Mucosa of descending colon (tissue), 3 donors: ENCODE measurements around the gene LYPLAL1. TPM values are rescaled to one million over a fixed set of nuclear protein-coding genes. Genes with fewer than 3 reads are reported as not detected.

Experiments used
- ATAC-seq: fragments of 200-7000 bp; cut with Tn5 transposase; one replicate; pipeline ENCODE4 v1.9.1; 2020; ENCODE audit warnings: mild to moderate bottlenecking, moderate library complexity
- DNase-seq, 3 donors: peaks; one replicate each; pipeline ENCODE4 v3.0.0-alpha.2; 2020
- H3K36me3 ChIP-seq: fragments of 200-600 bp; one replicate; pipeline ENCODE4 v1.8.0; 2021; ENCODE audit warnings: low read depth, mild to moderate bottlenecking
- H3K4me1 ChIP-seq: fragments of 200-600 bp; one replicate; pipeline ENCODE4 v1.8.0; 2021; ENCODE audit warnings: low read depth, mild to moderate bottlenecking
- H3K4me3 ChIP-seq: fragments of 200-600 bp; one replicate; pipeline ENCODE4 v1.8.0; 2021; ENCODE audit warnings: mild to moderate bottlenecking
- H3K9me3 ChIP-seq: fragments of 200-600 bp; one replicate; pipeline ENCODE4 v1.8.0; 2021; ENCODE audit warnings: mild to moderate bottlenecking
- CTCF ChIP-seq: fragments of 200-600 bp; IDR thresholded peaks from one replicate; pipeline ENCODE4 v1.8.0; 2022; ENCODE audit warnings: antibody characterized with exemption, mild to moderate bottlenecking
- intact Hi-C, 2 donors: fragments of 100-400 bp; cut with DNase I in 1 of 2; cut with micrococcal nuclease in 1 of 2; formaldehyde crosslinking; loops; one replicate each; pipeline versions ENCODE4 v1.11.0 to v1.11.1; 2022; cut with DNase I, micrococcal nuclease
- total RNA-seq, 3 donors: library from RNA; stranded (reverse); fragmentation: NEBNext Ultra II Directional in 2 of 3; extraction: Animal tissue kit (Norgen Biotek cat#: 25700) in 2 of 3; gene quantifications; one replicate each; pipeline versions ENCODE4 v1.2.1 to v1.2.4, GENCODE V29; 2021 to 2023
- donor health status: DM: no; HTN: no; CAD: no; lungs with moderate emphysema.
- donor health status: DM: no; HTN: no; CAD: no.
- donor health status: DM: no; HTN: yes; CAD: no.

The LYPLAL1 gene
- total RNA-seq, 3 donors from 2014 or later: 14.3 to 34.2 (median 21.9) TPM

GRCh38 chr1:219209578-219209977 lies 35.9 kb downstream of the LYPLAL1 start:
- Histone ChIP-seq H3K9me3 (no peaks in the 10 kb centered on the region), H3K4me1 (no peaks in the 10 kb centered on the region), H3K4me3 (no peak overlapping the region), H3K36me3 (no peaks in the 10 kb centered on the region)
- intact Hi-C loops: no loop called here
- TF ChIP-seq CTCF: no peak
- ATAC-seq (no peak), DNase-seq (no peak)

- intact Hi-C loops: no loop called here
- no peak for ATAC-seq
These were observed 36.4 kb downstream of the LYPLAL1 start for GRCh38 chr1:219210067-219210466.

GRCh38 chr1:219215477-219215876 lies 41.8 kb downstream of the LYPLAL1 start:
- DNase-seq: no peak
- ATAC-seq: no peak
- Histone ChIP-seq H3K4me1 (no peaks in the 10 kb centered on the region), H3K36me3 (no peaks in the 10 kb centered on the region), H3K4me3 (no peak overlapping the region), H3K9me3 (no peaks in the 10 kb centered on the region)
- TF ChIP-seq CTCF: no peak
- intact Hi-C loops: no loop called here

More at GRCh38 chr1:219210067-219210466, 36.4 kb downstream of the LYPLAL1 start:
- TF ChIP-seq CTCF: no peak
- no peaks in the 10 kb centered on the region for H3K4me1 ChIP-seq
- DNase-seq: no peak
- H3K4me3 ChIP-seq: no peak overlapping the region
- no peaks in the 10 kb centered on the region for H3K9me3 ChIP-seq
- no peaks in the 10 kb centered on the region for H3K36me3 ChIP-seq

- Histone ChIP-seq H3K4me1 (no peaks in the 10 kb centered on the region), H3K4me3 (no peak overlapping the region), H3K36me3 (no peaks in the 10 kb centered on the region), H3K9me3 (no peaks in the 10 kb centered on the region)
- DNase-seq: no peak
- intact Hi-C loops: no loop called here
- ATAC-seq: no peak
- no peak for TF ChIP-seq CTCF
These were observed 47.3 kb downstream of the LYPLAL1 start for GRCh38 chr1:219220945-219221344.

- no peak for ATAC-seq
- TF ChIP-seq CTCF: no peak
- intact Hi-C loops: no loop called here
- no peaks in the 10 kb centered on the region for H3K4me1 ChIP-seq
- DNase-seq: no peak
- H3K4me3 ChIP-seq: no peak overlapping the region
- no peaks in the 10 kb centered on the region for H3K9me3 ChIP-seq
- no peaks in the 10 kb centered on the region for H3K36me3 ChIP-seq
These were observed 49.8 kb downstream of the LYPLAL1 start for GRCh38 chr1:219223496-219223895.

GRCh38 chr1:219226196-219226595 lies 52.5 kb downstream of the LYPLAL1 start:
- no peaks in the 10 kb centered on the region for H3K4me1 ChIP-seq
- no peak overlapping the region for H3K4me3 ChIP-seq
- no peak for ATAC-seq
- no peaks in the 10 kb centered on the region for H3K9me3 ChIP-seq
- intact Hi-C loops: no loop called here
- no peak for TF ChIP-seq CTCF
- no peaks in the 10 kb centered on the region for H3K36me3 ChIP-seq
- DNase-seq: no peak
